HG03558 (cell line): Measurements from ENCODE around the gene POLR2J.
A peak's percentile ranks its signal among the peaks of the same experiment; 100 is the strongest.
"Not testable (repeated sequence)": the region's sequence is repeated elsewhere in the genome, so short reads cannot be mapped to it uniquely, and the experiment has no call there.

Experiments used
- ATAC-seq: cut with Tn5 transposase; IDR thresholded peaks from one replicate; pipeline ENCODE4 v1.9.1; 2021; ENCODE audit warnings: moderate number of reproducible peaks; ENCODE audit not compliant: unreplicated experiment; ENCODE audit errors: extremely low read depth

POLR2J gene

GRCh38 chr7:102468478-102469350, 10.0 kb downstream of the POLR2J start:
- ATAC-seq, result no peak

GRCh38 chr7:102467581-102468477, 10.9 kb downstream of the POLR2J start:
- no peak for ATAC-seq

- no peak for ATAC-seq
These were observed 12.6 kb downstream of the POLR2J start for GRCh38 chr7:102466097-102466496.

- peak; percentile 85 for ATAC-seq
These were observed 14.0 kb downstream of the POLR2J start, which contains the start of the genes ALKBH4 and LRWD1 for GRCh38 chr7:102464577-102465280. Gene ALKBH4, minus strand, starts transcription at chr7:102464863. Its CDS starts 27 bp downstream, at chr7:102464836. Gene LRWD1, plus strand, starts transcription at chr7:102464984. Its CDS starts 97 bp downstream, at chr7:102465081.

GRCh38 chr7:102463841-102464576, 14.7 kb downstream of the POLR2J start:
- no peak for ATAC-seq

GRCh38 chr7:102460467-102460866, 18.3 kb downstream of the POLR2J start:
- no peak for ATAC-seq

GRCh38 chr7:102459221-102459844, 19.4 kb downstream of the POLR2J start:
- ATAC-seq, result no peak

GRCh38 chr7:102457352-102457924, 21.3 kb downstream of the POLR2J start:
- ATAC-seq, result no peak

GRCh38 chr7:102456327-102456726, 22.4 kb downstream of the POLR2J start:
- ATAC-seq, result no peak

GRCh38 chr7:102455596-102455995, 23.1 kb downstream of the POLR2J start:
- ATAC-seq, result no peak

GRCh38 chr7:102454932-102455331, 23.8 kb downstream of the POLR2J start:
- ATAC-seq, result not testable (repeated sequence)

GRCh38 chr7:102454468-102454867, 24.3 kb downstream of the POLR2J start:
- no peak for ATAC-seq

GRCh38 chr7:102453319-102453718, 25.4 kb downstream of the POLR2J start:
- no peak for ATAC-seq

- ATAC-seq, result no peak
These were observed 26.3 kb downstream of the POLR2J start for GRCh38 chr7:102452451-102452850.

- no peak for ATAC-seq
These were observed 27.2 kb downstream of the POLR2J start for GRCh38 chr7:102451371-102452054.

- ATAC-seq, result no peak
These were observed 28.5 kb downstream of the POLR2J start for GRCh38 chr7:102450242-102450641.

- ATAC-seq, result no peak
These were observed 29.6 kb downstream of the POLR2J start for GRCh38 chr7:102449136-102449535.

GRCh38 chr7:102447311-102447710, 31.4 kb downstream of the POLR2J start:
- no peak for ATAC-seq
